Measurements from ENCODE around the gene HNRNPR. TPM values are rescaled to one million over a fixed set of nuclear protein-coding genes. Genes with fewer than 3 reads are reported as not detected.

HNRNPR gene
- total and polyA plus RNA-seq, 12 donors, result 36.5 to 190 (median 89.7) TPM

DNA sequence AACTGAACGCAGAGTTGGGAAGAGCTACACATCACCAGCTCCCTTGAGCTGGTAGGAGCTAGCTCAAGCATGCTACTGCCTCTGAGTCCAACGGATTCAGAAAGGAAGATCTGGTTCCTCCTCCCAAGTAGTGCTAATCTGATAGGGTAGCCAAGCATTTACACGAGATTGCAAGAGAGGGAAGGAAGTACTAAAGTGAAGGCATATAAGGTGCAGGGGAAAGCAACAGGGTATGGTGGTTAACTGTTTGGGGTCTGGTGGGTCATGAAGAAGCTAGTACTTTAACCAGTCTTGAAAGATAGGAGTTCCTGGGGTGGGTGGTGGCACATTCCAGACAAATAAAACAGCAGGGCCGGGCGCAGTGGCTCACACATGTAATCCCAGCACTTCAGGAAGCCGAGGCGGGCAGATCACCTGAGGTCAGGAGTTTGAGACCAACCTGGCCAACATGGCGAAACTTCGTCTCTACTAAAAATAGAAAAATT, 45.8 kb upstream of the HNRNPR start:
- no peaks in the 10 kb centered on the region for H3K9me3 ChIP-seq (replicated peaks in 1 of 3)
- H3K27ac ChIP-seq, result no peak overlapping the region
- H3K4me1 ChIP-seq (replicated peaks in 1 of 2), result peaks cover 16 to 24% of the 10 kb centered on the region in 2 donors
- intact Hi-C loops (cut with DNase I), result no loop called here
- H3K36me3 ChIP-seq (replicated peaks in 1 of 2), result peaks cover 0 to 11% of the 10 kb centered on the region in 2 donors
- 79 to 84% (median 80%) methylated on average over 9 of the region's 9 CpGs for WGBS, 4 donors
- H3K4me3 ChIP-seq, result no peak overlapping the region
- H3K27me3 ChIP-seq, result no peaks in the 10 kb centered on the region
- no peak for TF ChIP-seq POLR2A (IDR thresholded peaks at IDR 0.05)
- TF ChIP-seq CTCF (IDR thresholded peaks at IDR 0.05), result no peak
- DNase-seq, result no peak

- DNase-seq, result peak in 2 of 7 donors; percentile 21 to 23
- peaks cover 0 to 7% of the 10 kb centered on the region in 2 donors for H3K4me1 ChIP-seq (replicated peaks in 1 of 2)
- H3K36me3 ChIP-seq (replicated peaks in 1 of 2), result peaks cover 0 to 14% of the 10 kb centered on the region in 2 donors
- 59 to 82% (median 74%) methylated on average over 3 to 8 of the region's 8 CpGs for WGBS, 4 donors
- intact Hi-C loops (cut with DNase I), result no loop called here
- TF ChIP-seq POLR2A (IDR thresholded peaks at IDR 0.05) (no peak), CTCF (IDR thresholded peaks at IDR 0.05) (no peak)
- H3K27ac ChIP-seq, result peak overlapping the region in 1 of 5 donors; percentile 3
- H3K9me3 ChIP-seq (replicated peaks in 1 of 3), result no peaks in the 10 kb centered on the region
- no peak overlapping the region for H3K4me3 ChIP-seq
- H3K27me3 ChIP-seq, result no peaks in the 10 kb centered on the region
Measured at GRCh38 chr1:23387494-23387893, 43.4 kb upstream of the HNRNPR start.

DNA sequence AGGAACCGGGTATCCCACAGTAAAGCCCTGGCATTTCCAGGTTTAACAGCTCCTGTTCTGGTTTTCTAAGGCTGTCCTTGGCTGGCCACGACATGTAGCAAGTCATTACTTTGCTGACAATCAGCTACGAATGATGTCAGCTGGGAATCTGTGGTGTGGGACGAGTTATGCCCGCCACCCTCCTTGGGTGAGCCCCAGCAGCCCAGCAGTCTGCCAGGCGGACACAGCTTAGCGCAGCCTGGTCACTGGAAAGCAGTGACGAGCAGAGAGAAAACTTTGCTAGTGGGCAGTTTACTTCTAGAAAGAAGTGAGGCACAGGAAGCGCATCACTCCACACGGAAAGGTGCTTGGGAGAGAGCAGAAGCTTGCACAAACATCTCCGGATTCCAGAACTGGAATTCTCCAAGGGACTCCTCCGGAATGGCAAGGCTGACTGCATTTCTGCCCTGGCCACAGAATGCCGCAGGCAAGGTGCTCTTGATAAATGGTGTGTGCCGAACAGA, 41.1 kb upstream of the HNRNPR start:
- no peak overlapping the region for H3K4me3 ChIP-seq
- DNase-seq, result peak in 3 of 7 donors; percentile 14 to 36 (median 26)
- intact Hi-C loops (cut with DNase I), result no loop called here
- WGBS, 4 donors, result 69 to 73% (median 71%) methylated on average over 9 to 14 of the region's 14 CpGs
- H3K27ac ChIP-seq, result peak overlapping the region in 2 of 5 donors; percentile 13 to 72
- H3K4me1 ChIP-seq (replicated peaks in 1 of 2), result peaks cover 0 to 7% of the 10 kb centered on the region in 2 donors
- H3K9me3 ChIP-seq (replicated peaks in 1 of 3), result no peaks in the 10 kb centered on the region
- H3K27me3 ChIP-seq, result no peaks in the 10 kb centered on the region
- H3K36me3 ChIP-seq (replicated peaks in 1 of 2), result peaks cover 0 to 18% of the 10 kb centered on the region in 2 donors
- no peak for TF ChIP-seq POLR2A (IDR thresholded peaks at IDR 0.05)
- TF ChIP-seq CTCF (IDR thresholded peaks at IDR 0.05), result no peak

DNA sequence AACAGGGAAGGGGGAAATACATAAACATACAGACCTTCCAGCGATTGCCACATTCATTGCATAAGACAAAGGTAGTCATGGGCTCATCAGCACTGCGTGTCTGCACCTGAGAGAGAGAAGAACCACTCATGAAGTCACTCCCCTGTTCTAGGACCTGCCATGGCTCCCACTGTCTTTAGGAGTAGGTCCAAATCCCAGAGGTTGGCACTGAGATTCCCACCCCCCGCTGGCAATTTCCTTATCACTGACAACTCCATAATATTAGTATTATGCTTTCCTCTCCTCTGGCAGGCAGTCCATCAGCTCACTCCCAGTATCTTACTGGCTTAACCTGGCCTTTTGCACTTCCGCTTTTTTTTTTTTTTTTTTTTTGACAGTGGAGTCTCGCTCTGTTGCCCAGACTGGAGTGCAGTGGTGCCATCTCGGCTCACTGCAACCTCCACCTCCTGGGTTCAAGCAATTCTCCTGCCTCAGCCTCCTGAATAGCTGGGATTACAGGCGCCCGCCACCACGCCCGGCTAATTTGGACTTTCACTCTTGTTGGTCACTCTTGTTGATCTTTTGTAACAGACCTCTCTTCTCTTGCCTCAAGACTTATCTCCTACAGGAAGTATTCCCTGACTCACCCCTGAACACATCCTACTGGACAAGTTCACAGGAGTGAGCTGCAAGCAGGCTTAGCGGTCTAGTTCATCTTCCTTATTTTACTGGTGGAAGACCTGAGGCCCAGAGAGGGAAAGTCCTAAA, 40.4 kb upstream of the HNRNPR start:
- H3K27me3 ChIP-seq, result no peaks in the 10 kb centered on the region
- H3K36me3 ChIP-seq (replicated peaks in 1 of 2), result peaks cover 0 to 18% of the 10 kb centered on the region in 2 donors
- H3K4me3 ChIP-seq, result no peak overlapping the region
- TF ChIP-seq CTCF (IDR thresholded peaks at IDR 0.05), result no peak
- peak in 2 of 7 donors; percentile 16 to 27 for DNase-seq
- peaks cover 0 to 7% of the 10 kb centered on the region in 2 donors for H3K4me1 ChIP-seq (replicated peaks in 1 of 2)
- intact Hi-C loops (cut with DNase I), result no loop called here
- H3K27ac ChIP-seq, result peak overlapping the region in 3 of 5 donors; percentile 0 to 72 (median 13)
- WGBS, 4 donors, result 74 to 78% (median 76%) methylated on average over 11 of the region's 11 CpGs
- no peaks in the 10 kb centered on the region for H3K9me3 ChIP-seq (replicated peaks in 1 of 3)
